Right lobe of liver (tissue), 6 donors: Measurements from ENCODE around the gene CPNE9. TPM values are rescaled to one million over a fixed set of nuclear protein-coding genes. Genes with fewer than 3 reads are reported as not detected.

Experiments
- ATAC-seq, 4 donors: fragments of 200-7000 bp; cut with Tn5 transposase; one replicate each; pipeline ENCODE4 v1.9.1; 2020; ENCODE audit warnings: mild to moderate bottlenecking in 4 of 4, moderate library complexity in 4 of 4
- DNase-seq, 3 donors: peaks; one replicate each; pipeline ENCODE4 v3.0.0-alpha.2; 2020
- H3K27ac ChIP-seq, 3 donors: fragments of 200-600 bp; one replicate each; pipeline ENCODE4 v1.8.0; 2022
- H3K27me3 ChIP-seq, 2 donors: fragments of 200-600 bp; one replicate each; pipeline ENCODE4 v1.8.0; 2022
- H3K36me3 ChIP-seq, 4 donors: fragments of 200-600 bp; sonication (generic) in 1 of 4; one replicate each; pipeline versions ENCODE4 v1.5.1 to v1.8.0; 2017 to 2022; ENCODE audit warnings: control low read depth in 1 of 4
- H3K4me1 ChIP-seq, 4 donors: fragments of 200-600 bp; sonication (generic) in 1 of 4; one replicate each; pipeline versions ENCODE4 v1.5.1 to v1.8.0; 2017 to 2022; ENCODE audit warnings: control low read depth in 1 of 4
- H3K4me3 ChIP-seq, 3 donors: fragments of 200-600 bp; one replicate each; pipeline ENCODE4 v1.8.0; 2022
- H3K9me3 ChIP-seq, 4 donors: fragments of 200-600 bp; sonication (generic) in 1 of 4; one replicate each; pipeline versions ENCODE4 v1.5.1 to v1.8.0; 2017 to 2022; ENCODE audit warnings: control low read depth in 1 of 4
- CTCF ChIP-seq, 4 donors: fragments of 200-600 bp in 3 of 4; fragments of 450-650 bp in 1 of 4; IDR thresholded peaks; one replicate each; pipeline versions ENCODE4 v1.5.1 to v1.8.0; 2016 to 2022; ENCODE audit warnings: antibody characterized with exemption in 4 of 4, mild to moderate bottlenecking in 2 of 4
- POLR2A ChIP-seq: fragments of 450-650 bp; IDR thresholded peaks from one replicate; pipeline ENCODE4 v1.6.1; 2017; ENCODE audit warnings: antibody characterized with exemption, mild to moderate bottlenecking
- WGBS: methylation state at CpG from one replicate; pipeline ENCODE4 v1.1.6; 2018; ENCODE audit warnings: low coverage, low lambda C conversion rate; ENCODE audit not compliant: insufficient coverage; ENCODE audit errors: missing lambda C conversion rate; 5-methylcytosine and 5-hydroxymethylcytosine counted together
- intact Hi-C, 2 donors: fragments of 100-400 bp; cut with DNase I; formaldehyde crosslinking; loops; one replicate each; pipeline versions ENCODE4 v1.11.2 to v1.14.1; 2022
- total RNA-seq, 6 experiments: library from RNA; depleted of rRNA in 2 of 6; stranded (reverse); fragments of >200 nt in 2 of 6; fragmentation: NEBNext Ultra II Directional in 3 of 6; extraction: Animal tissue kit (Norgen Biotek cat#: 25700) in 3 of 6; gene quantifications; one replicate each; pipeline versions ENCODE4 v1.1.0 to v1.2.4, GENCODE V29; 2016 to 2023
- donor health status: DM: no; HTN: yes; CAD: no.
- donor health status: DM: no; HTN: no; CAD: no.
- donor health status: DM: no; HTN: no; CAD: no.
- donor health status: DM: no; HTN: yes; CAD: no.
- donor health status: DM: no; HTN: yes; CAD: no.

The CPNE9 gene
- total RNA-seq, 6 experiments from 2014 or later, result not detected

- WGBS, result 100% methylated on average over 1 of the region's 7 CpGs
- intact Hi-C loops, result no loop called here
- no peak overlapping the region for H3K4me3 ChIP-seq
- DNase-seq, result no peak
- no peaks in the 10 kb centered on the region for H3K9me3 ChIP-seq
- H3K27me3 ChIP-seq, result peaks cover 0 to 8% of the 10 kb centered on the region in 2 donors
- no peak overlapping the region for H3K27ac ChIP-seq
- ATAC-seq, result no peak
- H3K4me1 ChIP-seq, result peaks cover 0 to 13% (median 0%) of the 10 kb centered on the region in 4 donors
- no peak for TF ChIP-seq POLR2A
- TF ChIP-seq CTCF (IDR thresholded peaks at IDR 0.05), result no peak
- peaks cover 0 to 19% (median 2%) of the 10 kb centered on the region in 4 donors for H3K36me3 ChIP-seq
Observed at GRCh38 chr3:9701006-9701405, 2.6 kb upstream of the CPNE9 start.

GRCh38 chr3:9701711-9702110, 1.9 kb upstream of the CPNE9 start:
- no peak overlapping the region for H3K4me3 ChIP-seq
- H3K27ac ChIP-seq, result no peak overlapping the region
- intact Hi-C loops, result no loop called here
- ATAC-seq, result no peak
- no peaks in the 10 kb centered on the region for H3K9me3 ChIP-seq
- no CpG with 5 or more reads among the region's 10 CpGs for WGBS
- TF ChIP-seq POLR2A (no peak), CTCF (IDR thresholded peaks at IDR 0.05) (no peak)
- peaks cover 0 to 8% of the 10 kb centered on the region in 2 donors for H3K27me3 ChIP-seq
- H3K4me1 ChIP-seq, result peaks cover 0 to 13% (median 0%) of the 10 kb centered on the region in 4 donors
- peaks cover 0 to 19% (median 2%) of the 10 kb centered on the region in 4 donors for H3K36me3 ChIP-seq
- DNase-seq, result no peak

GRCh38 chr3:9703240-9703639, 393 bp upstream of the CPNE9 start:
- ATAC-seq, result no peak

GRCh38 chr3:9704347-9705322, 1.0 kb downstream of the CPNE9 start:
- DNase-seq, result no peak

More at GRCh38 chr3:9703240-9703639, 393 bp upstream of the CPNE9 start:
- H3K4me1 ChIP-seq, result peaks cover 0 to 13% (median 0%) of the 10 kb centered on the region in 4 donors
- TF ChIP-seq CTCF (IDR thresholded peaks at IDR 0.05) (no peak), POLR2A (no peak)
- no peak for DNase-seq
- H3K27ac ChIP-seq, result no peak overlapping the region
- H3K27me3 ChIP-seq, result peaks cover 0 to 8% of the 10 kb centered on the region in 2 donors
- H3K9me3 ChIP-seq, result no peaks in the 10 kb centered on the region
- intact Hi-C loops, result no loop called here
- WGBS, result 81% methylated on average over 3 of the region's 4 CpGs
- peaks cover 0 to 13% (median 1%) of the 10 kb centered on the region in 4 donors for H3K36me3 ChIP-seq
- H3K4me3 ChIP-seq, result no peak overlapping the region

More at GRCh38 chr3:9704347-9705322, 1.0 kb downstream of the CPNE9 start:
- intact Hi-C loops, result no loop called here
- peak; percentile 40 to 60 (median 56) for ATAC-seq
- no peak for TF ChIP-seq POLR2A
- no peak for TF ChIP-seq CTCF (IDR thresholded peaks at IDR 0.05)
- Histone ChIP-seq H3K4me1 (peaks cover 0 to 13% (median 0%) of the 10 kb centered on the region in 4 donors), H3K27ac (no peak overlapping the region), H3K36me3 (peaks cover 0 to 13% (median 0%) of the 10 kb centered on the region in 4 donors), H3K4me3 (no peak overlapping the region), H3K9me3 (no peaks in the 10 kb centered on the region), H3K27me3 (peaks cover 0 to 8% of the 10 kb centered on the region in 2 donors)
- 4% methylated on average over 13 of the region's 62 CpGs for WGBS
